Gastrocnemius medialis (tissue), 4 donors: Measurements from ENCODE around the gene CHL1. TPM values are rescaled to one million over a fixed set of nuclear protein-coding genes. Genes with fewer than 3 reads are reported as not detected.

Source experiments
- ATAC-seq, 2 donors: fragments of 150-250 bp; one replicate each; pipeline ENCODE4 v1.9.1; 2016
- DNase-seq, 2 donors: peaks; one replicate each; pipeline ENCODE4 v3.0.0-alpha.2; 2019
- H3K27ac ChIP-seq, 4 donors: fragments of 200-600 bp; sonication (generic); 1 replicate in 1 of 4; 2 replicates in 3 of 4; pipeline ENCODE4 v1.5.1; 2016 to 2018; ENCODE audit warnings: mild to moderate bottlenecking in 2 of 4, moderate library complexity in 1 of 4
- H3K27me3 ChIP-seq, 3 donors: fragments of 200-600 bp; sonication (generic) in 2 of 3; 1 replicate in 1 of 3; 2 replicates in 2 of 3; pipeline versions ENCODE4 v1.5.1 to v1.6.0; 2016 to 2019; ENCODE audit warnings: mild to moderate bottlenecking in 1 of 3, moderate library complexity in 1 of 3
- H3K36me3 ChIP-seq, 2 donors: fragments of 200-600 bp; sonication (generic) in 1 of 2; one replicate each; pipeline ENCODE4 v1.5.1; 2017 to 2018
- H3K4me1 ChIP-seq, 2 donors: fragments of 200-600 bp; sonication (generic) in 1 of 2; one replicate each; pipeline ENCODE4 v1.5.1; 2016 to 2017; ENCODE audit warnings: mild to moderate bottlenecking in 2 of 2
- H3K4me3 ChIP-seq, 4 donors: fragments of 200-600 bp; sonication (generic) in 3 of 4; 1 replicate in 1 of 4; 2 replicates in 3 of 4; pipeline ENCODE4 v1.5.1; 2016 to 2019; ENCODE audit warnings: mild to moderate bottlenecking in 2 of 4
- H3K9me3 ChIP-seq, 3 donors: fragments of 200-600 bp; sonication (generic) in 2 of 3; 1 replicate in 1 of 3; 2 replicates in 2 of 3; pipeline ENCODE4 v1.5.1; 2016 to 2019
- POLR2A ChIP-seq, 2 donors: fragments of 450-650 bp; IDR thresholded peaks; one replicate each; pipeline ENCODE4 v1.6.1; 2017; ENCODE audit warnings: antibody characterized with exemption in 2 of 2, mild to moderate bottlenecking in 2 of 2, moderate library complexity in 2 of 2
- in situ Hi-C, 4 donors: fragments of 200-750 bp; cut with MboI; loops; one replicate each; pipeline versions ENCODE4 v1.15.0 to v1.8.0; 2017; ENCODE audit warnings: low sequenced_read_pairs in 4 of 4
- intact Hi-C: fragments of 100-400 bp; cut with DNase I; formaldehyde crosslinking; loops from one replicate; pipeline ENCODE4 v1.15.1; 2023; ENCODE audit warnings: low total_unique reads
- total RNA-seq, 4 donors: library from RNA; depleted of rRNA; stranded (reverse); fragments of >200 nt; gene quantifications; one replicate each; pipeline versions ENCODE4 v1.1.0 to v1.2.3, GENCODE V29; 2016
- TF ChIP-seq, protein P1 (sequence below), 5 experiments: fragments of 450-650 bp in 3 of 5; fragments of 200-600 bp in 2 of 5; sonication (generic) in 2 of 5; IDR thresholded peaks in 4 of 5; conservative IDR thresholded peaks in 1 of 5; 1 replicate in 4 of 5; 2 replicates in 1 of 5; pipeline ENCODE4 v1.5.1; 2016 to 2019; ENCODE audit warnings: antibody characterized with exemption in 5 of 5, mild to moderate bottlenecking in 3 of 5, moderate library complexity in 3 of 5

The CHL1 gene
- total RNA-seq, 4 donors from 2014 or later = 0.36 to 2.9 (median 1.8) TPM

DNA sequence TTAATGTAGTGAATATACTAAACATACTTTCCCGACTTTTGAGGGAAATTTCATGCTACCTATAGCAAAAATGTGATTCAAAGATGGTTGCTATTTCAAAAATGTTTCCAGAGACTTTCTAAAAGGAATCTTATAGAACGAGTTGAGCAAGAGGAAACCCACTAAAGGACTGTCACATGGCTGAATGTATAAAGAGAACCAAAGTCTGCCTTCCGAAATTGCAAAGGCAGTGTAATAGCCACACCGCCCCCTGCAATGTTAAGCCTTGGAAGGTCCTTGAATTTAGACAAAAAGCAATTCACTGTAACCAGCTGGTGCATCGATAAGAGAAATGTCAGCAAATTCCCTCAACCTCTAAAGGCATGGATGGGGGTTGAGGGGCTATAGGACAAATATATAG is 142.8 kb downstream of the CHL1 start:
- Histone ChIP-seq H3K9me3 (no peaks in the 10 kb centered on the region), H3K36me3 (no peaks in the 10 kb centered on the region), H3K27me3 (no peaks in the 10 kb centered on the region), H3K4me3 (no peak overlapping the region), H3K27ac (no peak overlapping the region), H3K4me1 (no peaks in the 10 kb centered on the region)
- in situ Hi-C loops = no loop called here
- intact Hi-C loops = no loop called here
- DNase-seq (no peak), ATAC-seq (no peak)
- TF ChIP-seq, protein P1, sequence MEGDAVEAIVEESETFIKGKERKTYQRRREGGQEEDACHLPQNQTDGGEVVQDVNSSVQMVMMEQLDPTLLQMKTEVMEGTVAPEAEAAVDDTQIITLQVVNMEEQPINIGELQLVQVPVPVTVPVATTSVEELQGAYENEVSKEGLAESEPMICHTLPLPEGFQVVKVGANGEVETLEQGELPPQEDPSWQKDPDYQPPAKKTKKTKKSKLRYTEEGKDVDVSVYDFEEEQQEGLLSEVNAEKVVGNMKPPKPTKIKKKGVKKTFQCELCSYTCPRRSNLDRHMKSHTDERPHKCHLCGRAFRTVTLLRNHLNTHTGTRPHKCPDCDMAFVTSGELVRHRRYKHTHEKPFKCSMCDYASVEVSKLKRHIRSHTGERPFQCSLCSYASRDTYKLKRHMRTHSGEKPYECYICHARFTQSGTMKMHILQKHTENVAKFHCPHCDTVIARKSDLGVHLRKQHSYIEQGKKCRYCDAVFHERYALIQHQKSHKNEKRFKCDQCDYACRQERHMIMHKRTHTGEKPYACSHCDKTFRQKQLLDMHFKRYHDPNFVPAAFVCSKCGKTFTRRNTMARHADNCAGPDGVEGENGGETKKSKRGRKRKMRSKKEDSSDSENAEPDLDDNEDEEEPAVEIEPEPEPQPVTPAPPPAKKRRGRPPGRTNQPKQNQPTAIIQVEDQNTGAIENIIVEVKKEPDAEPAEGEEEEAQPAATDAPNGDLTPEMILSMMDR (IDR thresholded peaks at IDR 0.05 in 4 of 5, conservative IDR thresholded peaks at IDR 0.05 in 1 of 5) = no peak

DNA sequence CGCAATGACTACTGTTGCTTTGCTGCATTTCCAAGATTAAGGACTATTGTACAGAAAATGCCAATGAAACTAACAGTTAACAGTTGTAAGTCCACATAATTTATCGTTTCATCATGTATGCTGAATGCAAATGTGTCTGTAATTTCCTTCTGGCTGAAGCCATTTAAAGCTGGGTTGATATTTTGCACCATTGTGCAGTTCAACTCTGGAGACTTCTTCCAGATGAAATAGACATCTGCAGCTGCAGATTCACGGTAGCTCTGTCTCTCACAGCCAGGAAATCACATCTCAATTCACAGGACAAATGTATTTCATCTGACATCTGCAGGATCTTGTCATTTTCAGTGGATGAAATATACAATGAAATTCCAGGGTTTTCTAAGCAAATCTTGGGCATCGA is 145.4 kb downstream of the CHL1 start:
- no peaks in the 10 kb centered on the region for H3K9me3 ChIP-seq
- H3K36me3 ChIP-seq = no peaks in the 10 kb centered on the region
- H3K4me1 ChIP-seq = no peaks in the 10 kb centered on the region
- intact Hi-C loops = no loop called here
- DNase-seq = no peak
- ATAC-seq = no peak
- H3K4me3 ChIP-seq = no peak overlapping the region
- no peaks in the 10 kb centered on the region for H3K27me3 ChIP-seq
- H3K27ac ChIP-seq = no peak overlapping the region
- in situ Hi-C loops = no loop called here
- TF ChIP-seq POLR2A (IDR thresholded peaks at IDR 0.05) = no peak
- TF ChIP-seq, protein P1 (IDR thresholded peaks at IDR 0.05 in 4 of 5, conservative IDR thresholded peaks at IDR 0.05 in 1 of 5) = no peak

DNA sequence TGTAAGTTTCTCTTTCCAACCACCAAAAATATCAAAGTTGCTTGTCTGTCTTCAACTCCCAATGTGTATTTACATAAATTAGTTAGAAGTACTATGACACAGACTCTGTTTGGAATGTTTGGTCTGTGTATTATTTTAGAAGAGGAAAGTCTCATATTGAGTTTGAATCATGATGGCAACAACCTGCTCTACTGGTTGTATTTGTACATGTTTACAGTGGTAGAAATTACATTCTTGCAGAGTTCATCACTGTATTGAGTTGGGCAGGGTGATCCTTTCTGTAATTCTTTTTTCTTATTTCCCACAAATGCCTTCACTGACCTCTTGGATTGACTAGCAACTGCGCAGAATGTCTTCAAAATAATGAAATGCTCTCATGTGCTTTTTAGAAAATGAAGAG is 149.6 kb downstream of the CHL1 start:
- TF ChIP-seq, protein P1 (IDR thresholded peaks at IDR 0.05 in 4 of 5, conservative IDR thresholded peaks at IDR 0.05 in 1 of 5) = no peak
- no peak for TF ChIP-seq POLR2A (IDR thresholded peaks at IDR 0.05)
- intact Hi-C loops = no loop called here

DNA sequence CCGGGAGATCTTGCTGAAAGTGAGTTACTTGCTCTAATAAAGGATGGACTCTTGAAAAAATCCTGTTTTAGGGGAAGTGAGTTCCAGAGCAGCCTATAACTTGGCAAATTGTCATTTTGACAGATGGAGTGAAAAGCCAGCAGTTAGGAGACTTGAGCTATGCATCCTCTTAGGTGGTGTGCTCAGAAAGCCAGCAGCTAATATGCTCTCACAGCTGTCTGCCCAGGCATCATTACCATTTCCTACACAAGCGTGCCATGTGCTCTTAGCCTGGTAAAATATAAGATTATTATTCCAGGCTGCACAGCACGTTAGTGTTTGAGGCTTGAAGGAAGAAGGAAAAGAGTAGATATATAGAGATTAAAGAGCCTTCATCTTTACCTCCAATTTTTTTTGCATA is 151.0 kb downstream of the CHL1 start:
- Histone ChIP-seq H3K36me3 (no peaks in the 10 kb centered on the region), H3K9me3 (no peaks in the 10 kb centered on the region), H3K4me3 (no peak overlapping the region), H3K4me1 (no peaks in the 10 kb centered on the region), H3K27ac (no peak overlapping the region), H3K27me3 (no peaks in the 10 kb centered on the region)
- in situ Hi-C loops (no loop called here), intact Hi-C loops (no loop called here)
- ATAC-seq (no peak), DNase-seq (no peak)
- no peak for TF ChIP-seq POLR2A (IDR thresholded peaks at IDR 0.05)

More for the DNA sequence above, 149.6 kb downstream of the CHL1 start:
- no peaks in the 10 kb centered on the region for H3K36me3 ChIP-seq
- no peaks in the 10 kb centered on the region for H3K27me3 ChIP-seq
- no peaks in the 10 kb centered on the region for H3K9me3 ChIP-seq
- H3K27ac ChIP-seq = no peak overlapping the region
- H3K4me3 ChIP-seq = no peak overlapping the region
- no peak for DNase-seq
- in situ Hi-C loops = no loop called here
- ATAC-seq = no peak
- no peaks in the 10 kb centered on the region for H3K4me1 ChIP-seq

DNA sequence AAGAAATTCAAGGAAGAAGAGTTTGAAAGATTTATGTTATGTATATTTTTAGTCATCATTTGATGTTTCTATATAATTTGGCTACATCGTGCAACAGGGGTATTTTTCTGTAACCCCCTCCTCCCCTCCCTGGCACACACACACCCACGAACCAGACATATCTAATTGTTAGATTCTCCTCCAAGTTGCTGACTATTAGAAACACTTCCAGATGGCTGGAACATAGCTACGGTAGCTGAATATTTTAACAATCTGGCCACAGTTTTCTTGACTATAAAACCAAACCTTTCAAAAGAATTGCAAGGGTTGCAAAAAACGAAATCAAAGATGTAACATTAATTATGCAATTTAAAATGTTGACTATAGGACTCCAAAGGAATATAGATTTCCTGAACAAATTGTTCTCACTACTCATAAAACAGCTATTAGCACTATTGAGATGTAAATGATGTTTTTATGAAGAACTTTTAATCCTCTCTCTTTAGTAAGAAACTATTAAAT is 154.4 kb downstream of the CHL1 start:
- DNase-seq (no peak), ATAC-seq (no peak)
- Histone ChIP-seq H3K9me3 (no peaks in the 10 kb centered on the region), H3K27me3 (no peaks in the 10 kb centered on the region), H3K27ac (no peak overlapping the region), H3K4me3 (no peak overlapping the region), H3K4me1 (peaks cover 3 to 4% of the 10 kb centered on the region in 2 donors), H3K36me3 (no peaks in the 10 kb centered on the region)
- TF ChIP-seq, protein P1 (IDR thresholded peaks at IDR 0.05 in 4 of 5, conservative IDR thresholded peaks at IDR 0.05 in 1 of 5) = no peak
- no peak for TF ChIP-seq POLR2A (IDR thresholded peaks at IDR 0.05)
- intact Hi-C loops (no loop called here), in situ Hi-C loops (no loop called here)
